DMS79 (cell line): ENCODE data around the gene PBX2.
"Not testable (repeated sequence)": the region's sequence is repeated elsewhere in the genome, so short reads cannot be mapped to it uniquely, and the experiment has no call there.

ENCODE experiments used
- DNase-seq: peaks from one replicate; lab custom pipeline; 2025; lab: John Stamatoyannopoulos, UW

The PBX2 gene

GRCh38 chr6:32186151-32186840 is 3.7 kb downstream of the PBX2 start:
- DNase-seq = not testable (repeated sequence)

GRCh38 chr6:32185681-32186131 is 4.3 kb downstream of the PBX2 start:
- DNase-seq = not testable (repeated sequence)

GRCh38 chr6:32184084-32184640 is 5.8 kb downstream of the PBX2 start, which contains the start of gene AGER:
Gene AGER, minus strand, starts transcription at chr6:32184253. Its CDS starts 31 bp downstream, at chr6:32184222.
- no peak for DNase-seq

GRCh38 chr6:32183483-32184083 is 6.4 kb downstream of the PBX2 start:
- DNase-seq = no peak

GRCh38 chr6:32183030-32183429 is 7.0 kb downstream of the PBX2 start:
- no peak for DNase-seq

- DNase-seq = no peak
Measured at GRCh38 chr6:32182555-32182981, 7.4 kb downstream of the PBX2 start.

GRCh38 chr6:32181915-32182529 is 8.0 kb downstream of the PBX2 start:
- DNase-seq = no peak

GRCh38 chr6:32181148-32181702 is 8.8 kb downstream of the PBX2 start:
- DNase-seq = no peak

- no peak for DNase-seq
Measured at GRCh38 chr6:32179766-32180405, 10.1 kb downstream of the PBX2 start.

- no peak for DNase-seq
Measured at GRCh38 chr6:32178547-32179440, 11.2 kb downstream of the PBX2 start.

GRCh38 chr6:32177788-32178546 is 12.0 kb downstream of the PBX2 start, which contains the start of gene RNF5:
Gene RNF5, plus strand, starts transcription at chr6:32178405. Its CDS starts 107 bp downstream, at chr6:32178512.
- peak; percentile 100 for DNase-seq

- DNase-seq = peak; percentile 93
Measured at GRCh38 chr6:32177183-32177787, 12.7 kb downstream of the PBX2 start.

- DNase-seq = peak; percentile 76
Measured at GRCh38 chr6:32176476-32177182, 13.4 kb downstream of the PBX2 start.

- peak; percentile 90 for DNase-seq
Measured at GRCh38 chr6:32175711-32176475, 14.1 kb downstream of the PBX2 start, which contains the start of gene AGPAT1. Gene AGPAT1, minus strand, starts transcription at chr6:32176084. Its CDS starts 4,588 bp downstream, at chr6:32171496.

- no peak for DNase-seq
Measured at GRCh38 chr6:32175322-32175710, 14.7 kb downstream of the PBX2 start.

- no peak for DNase-seq
Measured at GRCh38 chr6:32174416-32174815, 15.6 kb downstream of the PBX2 start.

GRCh38 chr6:32173051-32173727 is 16.8 kb downstream of the PBX2 start:
- no peak for DNase-seq
